Measurements from ENCODE around the gene CD55. TPM values are rescaled to one million over a fixed set of nuclear protein-coding genes. Genes with fewer than 3 reads are reported as not detected.

CD55 gene
- total and polyA plus RNA-seq, 5 donors: 39.7 to 93.4 (median 63.2) TPM

DNA sequence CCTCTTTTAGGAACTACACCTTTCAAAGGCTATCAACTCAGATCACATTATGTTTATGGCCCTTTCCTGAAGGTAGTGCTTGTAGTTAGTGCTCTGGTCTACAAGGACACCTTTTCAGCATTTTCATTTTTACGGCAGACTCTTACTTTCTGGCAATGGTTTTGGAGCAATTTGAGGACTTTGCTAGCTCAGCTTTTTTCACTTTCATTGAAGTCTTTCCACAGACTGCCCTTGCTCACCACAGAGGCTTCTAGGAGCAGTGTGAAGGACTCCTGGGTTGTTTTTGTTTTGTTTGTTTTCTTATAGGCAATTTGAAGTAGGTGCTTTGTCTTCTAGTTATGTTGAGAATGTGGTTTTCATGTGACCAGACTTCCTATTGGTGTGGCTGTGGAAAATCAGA, 43.1 kb downstream of the CD55 start:
- Histone ChIP-seq H3K4me1 (ENCODE audit: control insufficient read depth, insufficient read depth, low read length) (no peaks in the 10 kb centered on the region), H3K4me3 (ENCODE audit: low read length) (no peak overlapping the region), H3K27me3 (ENCODE audit: control insufficient read depth, insufficient read depth) (no peaks in the 10 kb centered on the region), H3K27ac (ENCODE audit: low read length) (no peak overlapping the region), H3K9me3 (ENCODE audit: control insufficient read depth, low read length) (no peaks in the 10 kb centered on the region)
- WGBS: 92% methylated on average over 1 of the region's 1 CpG
- intact Hi-C loops (cut with DNase I): no loop called here
- no peak for ATAC-seq
- DNase-seq: no peak

DNA sequence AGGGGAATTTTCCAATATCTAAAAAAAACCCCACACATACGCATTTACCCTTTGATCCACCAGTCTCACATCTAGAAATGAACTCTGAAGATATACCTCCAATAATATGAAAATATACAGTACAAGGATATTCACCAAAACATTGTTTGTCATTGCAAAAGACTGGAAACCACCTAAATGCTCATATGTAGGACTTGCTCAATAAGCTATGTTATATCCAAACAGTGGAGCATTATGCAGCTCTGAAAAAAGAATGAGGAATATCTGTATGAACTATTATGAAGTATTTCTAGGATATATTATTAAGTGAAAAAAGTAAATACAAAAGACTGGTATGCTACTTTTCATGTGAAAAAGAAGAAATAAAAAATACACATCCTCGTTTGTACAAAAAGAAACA, 43.6 kb downstream of the CD55 start:
- intact Hi-C loops (cut with DNase I): no loop called here
- WGBS: 95% methylated on average over 2 of the region's 2 CpGs

DNA sequence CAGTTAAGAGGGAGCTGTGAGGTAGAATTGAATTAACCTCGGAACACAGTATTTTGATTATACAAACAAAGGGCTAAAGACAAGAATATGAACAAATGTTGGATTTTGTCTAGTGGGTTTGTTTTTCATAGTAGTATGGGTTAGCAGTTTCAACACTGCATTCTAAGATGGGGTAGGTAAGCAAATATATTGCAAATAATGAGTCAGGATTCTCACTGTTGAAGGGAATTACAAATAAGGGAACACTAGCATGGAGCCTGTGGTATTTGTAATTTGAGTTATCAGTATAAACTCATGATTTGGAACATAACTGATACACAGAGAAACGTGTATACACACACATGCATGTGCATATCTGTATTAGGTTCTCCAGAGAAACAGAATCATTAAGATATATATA, 44.5 kb downstream of the CD55 start:
- Histone ChIP-seq H3K27me3 (ENCODE audit: control insufficient read depth, insufficient read depth) (no peaks in the 10 kb centered on the region), H3K9me3 (ENCODE audit: control insufficient read depth, low read length) (no peaks in the 10 kb centered on the region), H3K27ac (ENCODE audit: low read length) (no peak overlapping the region), H3K4me3 (ENCODE audit: low read length) (no peak overlapping the region), H3K4me1 (ENCODE audit: control insufficient read depth, insufficient read depth, low read length) (no peaks in the 10 kb centered on the region)
- ATAC-seq (no peak), DNase-seq (no peak)
- intact Hi-C loops (cut with DNase I): no loop called here
- 88% methylated on average over 2 of the region's 2 CpGs for WGBS

More for the DNA sequence above, 43.6 kb downstream of the CD55 start:
- DNase-seq (no peak), ATAC-seq (no peak)
- Histone ChIP-seq H3K27ac (ENCODE audit: low read length) (no peak overlapping the region), H3K9me3 (ENCODE audit: control insufficient read depth, low read length) (no peaks in the 10 kb centered on the region), H3K4me3 (ENCODE audit: low read length) (no peak overlapping the region), H3K4me1 (ENCODE audit: control insufficient read depth, insufficient read depth, low read length) (no peaks in the 10 kb centered on the region), H3K27me3 (ENCODE audit: control insufficient read depth, insufficient read depth) (no peaks in the 10 kb centered on the region)

DNA sequence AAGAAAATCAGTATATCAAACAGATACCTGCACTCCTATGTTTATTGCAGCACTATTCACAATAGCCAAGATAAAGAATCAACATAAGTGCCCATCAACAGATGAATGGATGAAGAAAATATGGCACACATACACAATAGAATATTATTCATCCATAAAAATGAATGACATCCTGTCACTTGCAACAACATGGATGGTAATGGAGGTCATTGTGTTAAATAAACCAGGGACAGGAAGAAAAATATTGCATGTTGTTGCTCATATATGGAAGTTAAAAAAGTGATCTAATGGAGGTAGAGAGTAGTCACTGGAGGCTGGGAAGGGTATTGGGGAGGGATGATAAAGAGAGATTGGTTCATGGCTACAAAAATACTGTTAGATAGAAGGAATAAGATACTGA, 67.2 kb downstream of the CD55 start:
- DNase-seq: no peak
- H3K9me3 ChIP-seq (ENCODE audit: control insufficient read depth, low read length): no peaks in the 10 kb centered on the region
- H3K27ac ChIP-seq (ENCODE audit: low read length): no peak overlapping the region
- no peak for ATAC-seq
- no peaks in the 10 kb centered on the region for H3K4me1 ChIP-seq (ENCODE audit: control insufficient read depth, insufficient read depth, low read length)
- H3K4me3 ChIP-seq (ENCODE audit: low read length): no peak overlapping the region
- intact Hi-C loops (cut with DNase I): no loop called here
- H3K27me3 ChIP-seq (ENCODE audit: control insufficient read depth, insufficient read depth): no peaks in the 10 kb centered on the region

DNA sequence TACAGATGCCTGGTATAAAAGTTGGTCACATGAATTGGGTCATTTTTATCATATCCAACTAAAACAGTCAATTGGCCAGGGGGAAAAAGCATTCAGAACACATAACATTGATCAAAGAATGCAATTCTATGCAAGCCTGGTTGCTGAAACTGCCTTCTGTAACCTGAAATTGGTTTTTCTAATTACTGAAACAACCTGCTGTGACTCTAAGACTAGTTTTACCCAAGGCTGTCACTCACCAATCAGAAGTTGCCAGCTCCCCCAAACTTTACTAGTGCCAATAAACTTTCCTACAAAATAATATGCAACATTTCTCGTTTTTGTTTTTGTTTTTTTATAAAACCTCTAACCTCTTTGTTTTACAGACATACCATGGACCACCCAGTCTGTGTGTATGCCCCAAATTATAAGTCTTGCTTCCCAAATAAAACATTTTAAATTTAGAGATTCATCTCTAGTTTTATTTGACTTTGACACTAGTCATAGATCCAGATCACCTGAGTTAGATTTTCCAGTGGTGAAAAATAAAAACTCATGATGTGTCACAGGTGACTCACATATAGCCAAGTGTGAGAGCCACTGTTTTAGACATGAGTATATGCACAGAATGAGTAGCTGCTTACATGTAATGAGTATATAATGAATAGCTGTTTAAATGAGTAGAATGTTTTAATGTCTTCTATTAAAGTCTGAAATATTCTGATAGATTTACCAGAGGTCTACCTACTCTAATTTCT, 68.4 kb downstream of the CD55 start:
- DNase-seq (no peak), ATAC-seq (no peak)
- no peaks in the 10 kb centered on the region for H3K4me1 ChIP-seq (ENCODE audit: control insufficient read depth, insufficient read depth, low read length)
- intact Hi-C loops (cut with DNase I): no loop called here
- no peak overlapping the region for H3K4me3 ChIP-seq (ENCODE audit: low read length)
- no peaks in the 10 kb centered on the region for H3K9me3 ChIP-seq (ENCODE audit: control insufficient read depth, low read length)
- no peaks in the 10 kb centered on the region for H3K27me3 ChIP-seq (ENCODE audit: control insufficient read depth, insufficient read depth)
- no peak overlapping the region for H3K27ac ChIP-seq (ENCODE audit: low read length)
- 49% methylated on average over 1 of the region's 1 CpG for WGBS

DNA sequence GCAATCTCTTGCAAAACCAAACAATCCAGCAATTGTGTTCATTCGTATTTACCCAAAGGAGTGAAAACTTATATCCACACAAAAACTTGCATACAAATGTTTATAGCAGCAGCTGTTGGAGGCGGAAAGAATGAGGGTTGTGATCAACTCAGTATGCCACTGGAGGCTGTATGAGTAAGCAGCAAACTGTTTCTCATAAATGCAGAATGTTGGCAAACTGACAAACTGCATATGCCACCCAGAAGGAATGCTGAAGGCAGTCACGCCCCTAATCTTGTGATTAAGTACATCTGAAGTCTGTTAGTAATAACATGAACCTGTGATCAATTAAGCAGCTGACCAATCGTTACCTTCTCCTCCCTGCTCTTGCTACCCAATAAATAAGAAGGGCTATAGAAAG, 72.1 kb downstream of the CD55 start:
- DNase-seq (no peak), ATAC-seq (no peak)
- 61% methylated on average over 4 of the region's 4 CpGs for WGBS
- intact Hi-C loops (cut with DNase I): no loop called here
- Histone ChIP-seq H3K27ac (ENCODE audit: low read length) (no peak overlapping the region), H3K27me3 (ENCODE audit: control insufficient read depth, insufficient read depth) (no peaks in the 10 kb centered on the region), H3K4me1 (ENCODE audit: control insufficient read depth, insufficient read depth, low read length) (no peaks in the 10 kb centered on the region), H3K9me3 (ENCODE audit: control insufficient read depth, low read length) (no peaks in the 10 kb centered on the region), H3K4me3 (ENCODE audit: low read length) (no peak overlapping the region)

DNA sequence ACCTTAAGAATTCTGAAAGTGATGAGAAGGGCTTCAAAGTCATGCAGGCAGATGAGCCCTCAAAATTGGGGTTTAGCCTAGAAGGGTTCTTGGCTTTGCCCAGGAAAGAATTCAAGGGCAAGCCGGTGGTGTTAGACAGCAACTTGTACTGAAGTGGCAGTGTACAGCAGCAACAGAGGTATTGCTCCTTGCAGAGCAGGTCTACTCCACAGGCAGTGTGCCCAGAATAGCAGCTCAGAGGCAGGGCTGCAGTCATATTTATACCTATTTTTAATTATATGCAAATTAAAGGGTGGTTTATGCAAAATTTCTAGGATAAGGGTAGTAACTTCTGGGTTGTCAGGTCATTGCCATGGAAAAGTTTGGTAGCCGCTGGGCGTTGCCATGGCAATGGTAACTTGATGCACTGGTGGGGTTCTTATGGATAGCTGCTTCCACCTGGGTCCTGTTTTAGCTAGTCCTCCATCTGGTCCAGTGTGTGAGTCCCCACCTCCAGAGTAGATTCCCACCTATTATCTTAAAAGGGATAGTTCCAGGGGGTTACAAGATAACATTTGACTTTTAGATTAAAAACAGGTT, 74.8 kb downstream of the CD55 start:
- intact Hi-C loops (cut with DNase I): no loop called here
- no peaks in the 10 kb centered on the region for H3K4me1 ChIP-seq (ENCODE audit: control insufficient read depth, insufficient read depth, low read length)
- no peak overlapping the region for H3K4me3 ChIP-seq (ENCODE audit: low read length)
- DNase-seq: no peak
- H3K27ac ChIP-seq (ENCODE audit: low read length): no peak overlapping the region
- ATAC-seq: no peak
- WGBS: 77% methylated on average over 3 of the region's 3 CpGs
- H3K9me3 ChIP-seq (ENCODE audit: control insufficient read depth, low read length): no peaks in the 10 kb centered on the region
- no peaks in the 10 kb centered on the region for H3K27me3 ChIP-seq (ENCODE audit: control insufficient read depth, insufficient read depth)

DNA sequence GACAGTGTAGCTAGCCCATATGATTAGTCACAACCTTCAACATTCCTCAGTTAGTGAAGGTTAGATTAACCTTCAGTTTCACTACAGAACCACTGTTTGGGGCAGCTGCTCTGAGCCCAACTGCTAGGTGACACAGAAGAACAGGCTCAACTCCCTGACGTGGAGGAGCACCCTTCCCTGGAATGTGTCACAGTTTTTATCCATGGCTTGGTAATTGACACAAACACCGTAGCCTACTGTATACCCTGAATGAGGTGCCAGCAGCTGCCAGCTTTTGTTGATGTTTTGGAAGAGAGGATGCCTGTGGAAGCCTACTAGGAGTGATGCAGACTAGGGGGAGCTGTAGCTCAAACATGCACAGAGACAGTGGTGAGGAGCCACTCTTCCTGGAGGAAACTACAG, 76.0 kb downstream of the CD55 start:
- intact Hi-C loops (cut with DNase I): no loop called here
- ATAC-seq: no peak

DNA sequence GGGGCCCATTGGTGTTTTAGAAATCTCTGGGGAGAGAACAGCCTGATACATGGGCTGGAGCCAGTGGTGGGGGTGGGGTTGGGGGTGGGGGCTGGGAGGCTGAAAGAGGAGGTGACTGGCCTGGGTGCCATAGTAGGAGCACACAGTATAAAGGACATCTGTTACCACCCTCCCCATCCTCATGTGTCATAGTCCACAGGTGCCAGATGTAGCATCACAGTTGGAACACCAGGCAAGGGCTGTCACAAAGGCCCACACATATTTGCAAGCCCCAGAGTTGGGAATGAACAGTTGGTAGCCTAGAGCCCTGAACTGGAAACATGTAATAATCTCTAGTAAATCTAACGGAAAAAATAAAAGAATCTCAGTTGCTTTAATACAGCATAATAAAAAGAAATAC, 77.5 kb downstream of the CD55 start:
- WGBS: 80% methylated on average over 1 of the region's 1 CpG
- H3K4me3 ChIP-seq (ENCODE audit: low read length): no peak overlapping the region
- no peak for ATAC-seq
- intact Hi-C loops (cut with DNase I): no loop called here
- H3K9me3 ChIP-seq (ENCODE audit: control insufficient read depth, low read length): no peaks in the 10 kb centered on the region
- no peak for DNase-seq
- H3K27me3 ChIP-seq (ENCODE audit: control insufficient read depth, insufficient read depth): no peaks in the 10 kb centered on the region
- H3K4me1 ChIP-seq (ENCODE audit: control insufficient read depth, insufficient read depth, low read length): no peaks in the 10 kb centered on the region
- no peak overlapping the region for H3K27ac ChIP-seq (ENCODE audit: low read length)

More for the DNA sequence above, 76.0 kb downstream of the CD55 start:
- DNase-seq: no peak
- Histone ChIP-seq H3K4me3 (ENCODE audit: low read length) (no peak overlapping the region), H3K4me1 (ENCODE audit: control insufficient read depth, insufficient read depth, low read length) (no peaks in the 10 kb centered on the region), H3K27me3 (ENCODE audit: control insufficient read depth, insufficient read depth) (no peaks in the 10 kb centered on the region), H3K9me3 (ENCODE audit: control insufficient read depth, low read length) (no peaks in the 10 kb centered on the region), H3K27ac (ENCODE audit: low read length) (no peak overlapping the region)
- WGBS: 41% methylated on average over 2 of the region's 2 CpGs

DNA sequence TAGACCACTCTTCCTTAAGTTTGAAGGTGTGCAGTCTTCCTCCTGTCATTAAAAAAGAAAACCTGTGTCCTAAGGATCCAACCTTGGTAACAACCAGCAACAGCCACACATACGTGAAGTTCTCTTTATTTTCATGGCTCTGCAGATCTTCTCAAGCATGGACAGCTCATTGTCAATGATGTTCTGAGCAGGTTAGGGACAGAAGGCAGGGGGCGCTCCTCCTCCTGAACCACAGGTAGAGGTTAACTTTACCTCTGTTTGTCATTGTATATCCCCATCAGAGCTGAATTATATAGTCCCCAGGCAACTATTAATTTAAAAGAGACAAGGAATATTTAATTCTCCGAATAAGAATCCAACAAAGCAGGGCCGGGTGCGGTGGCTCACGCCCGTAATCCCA, 80.1 kb downstream of the CD55 start:
- Histone ChIP-seq H3K4me1 (ENCODE audit: control insufficient read depth, insufficient read depth, low read length) (no peaks in the 10 kb centered on the region), H3K9me3 (ENCODE audit: control insufficient read depth, low read length) (no peaks in the 10 kb centered on the region), H3K27ac (ENCODE audit: low read length) (no peak overlapping the region), H3K4me3 (ENCODE audit: low read length) (no peak overlapping the region), H3K27me3 (ENCODE audit: control insufficient read depth, insufficient read depth) (no peaks in the 10 kb centered on the region)
- no peak for DNase-seq
- intact Hi-C loops (cut with DNase I): loop anchor here in 2 of 4 donors (10.0 kb wide), 1 partner anchor 217 kb away; no protein-coding TSS in a partner anchor
- ATAC-seq: no peak
- 97% methylated on average over 7 of the region's 7 CpGs for WGBS

DNA sequence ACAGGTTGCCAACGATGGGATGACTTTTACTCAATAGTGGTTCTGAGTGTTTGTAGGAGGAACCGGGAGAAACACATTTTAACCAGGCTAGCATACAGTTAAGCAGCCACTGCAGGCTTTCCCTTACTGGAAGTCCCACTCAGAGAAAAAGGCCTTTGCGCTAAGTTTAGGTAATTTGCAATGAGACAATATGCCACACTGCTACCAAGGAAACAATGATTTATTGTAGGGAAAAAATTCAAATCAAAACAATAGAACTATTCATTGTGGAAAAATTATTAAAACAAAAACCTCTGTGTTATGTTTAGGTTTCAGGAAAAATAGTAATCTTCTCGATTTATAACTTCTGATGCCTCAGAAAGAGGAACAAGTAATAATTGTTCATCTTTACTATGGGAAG, 81.3 kb downstream of the CD55 start:
- no peaks in the 10 kb centered on the region for H3K4me1 ChIP-seq (ENCODE audit: control insufficient read depth, insufficient read depth, low read length)
- intact Hi-C loops (cut with DNase I): loop anchor here in 2 of 4 donors (10.0 kb wide), 1 partner anchor 218 kb away; no protein-coding TSS in a partner anchor
- WGBS: 62% methylated on average over 4 of the region's 4 CpGs
- H3K4me3 ChIP-seq (ENCODE audit: low read length): no peak overlapping the region
- H3K27me3 ChIP-seq (ENCODE audit: control insufficient read depth, insufficient read depth): no peaks in the 10 kb centered on the region
- no peaks in the 10 kb centered on the region for H3K9me3 ChIP-seq (ENCODE audit: control insufficient read depth, low read length)
- no peak for ATAC-seq
- H3K27ac ChIP-seq (ENCODE audit: low read length): no peak overlapping the region
- DNase-seq: no peak
